HuH-7 (cell line): ENCODE results near the gene TEAD2.

Source experiments
- DNase-seq: peaks from one replicate; pipeline ENCODE4 v3.0.0; 2011; ENCODE audit warnings: low spot score

TEAD2 gene

DNA sequence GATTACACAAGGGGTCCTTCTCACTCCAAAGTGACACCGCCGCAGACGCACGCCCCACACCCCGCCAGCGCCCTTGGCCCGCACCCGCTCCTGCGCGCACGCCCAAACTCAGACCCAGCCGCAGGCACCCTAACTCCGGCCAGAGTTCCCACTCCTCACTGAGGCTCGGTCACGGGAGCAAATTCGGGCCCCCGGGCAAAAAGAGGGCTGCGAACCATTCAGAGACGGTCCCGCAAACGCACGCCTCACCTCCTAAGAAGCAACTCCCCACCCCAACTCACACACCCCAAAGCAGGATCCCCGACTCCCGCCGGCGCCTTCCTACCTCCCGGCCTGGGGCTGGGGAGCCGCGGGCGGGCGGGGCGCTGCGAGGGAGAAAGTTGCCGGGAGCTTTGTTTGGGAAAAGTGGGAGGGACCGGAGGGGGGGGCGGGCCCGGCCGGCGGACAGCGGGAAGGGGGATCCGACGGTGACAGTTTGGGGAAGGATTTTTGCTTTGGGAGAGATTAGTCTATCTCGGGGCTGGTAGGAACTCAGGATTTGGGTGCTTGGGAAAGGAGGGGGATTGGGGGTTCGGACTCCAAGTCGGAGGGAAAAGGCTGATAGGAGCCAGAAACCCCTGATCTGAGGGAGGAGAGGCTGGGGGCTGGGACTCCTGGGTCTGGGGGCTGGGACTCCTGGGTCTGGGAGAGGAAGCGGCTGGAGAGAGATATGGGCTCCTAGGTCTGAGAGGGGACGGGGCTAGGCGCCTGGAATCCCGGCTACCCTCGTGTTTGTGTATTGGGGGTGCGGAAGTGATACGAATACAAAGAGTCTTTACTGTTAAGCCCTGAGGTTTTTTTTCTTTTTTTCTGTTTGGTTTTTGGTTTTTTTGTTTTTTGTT is at the start of gene TEAD2:
Gene TEAD2, minus strand, starts transcription at position 369 of the 881 bp plus-strand sequence. CDS start 2,341 bp downstream, outside the sequence.
- peak; percentile 81 for DNase-seq

- no peak for DNase-seq
Observed at GRCh38 chr19:49411681-49412326, 49.6 kb upstream of the TEAD2 start.

DNA sequence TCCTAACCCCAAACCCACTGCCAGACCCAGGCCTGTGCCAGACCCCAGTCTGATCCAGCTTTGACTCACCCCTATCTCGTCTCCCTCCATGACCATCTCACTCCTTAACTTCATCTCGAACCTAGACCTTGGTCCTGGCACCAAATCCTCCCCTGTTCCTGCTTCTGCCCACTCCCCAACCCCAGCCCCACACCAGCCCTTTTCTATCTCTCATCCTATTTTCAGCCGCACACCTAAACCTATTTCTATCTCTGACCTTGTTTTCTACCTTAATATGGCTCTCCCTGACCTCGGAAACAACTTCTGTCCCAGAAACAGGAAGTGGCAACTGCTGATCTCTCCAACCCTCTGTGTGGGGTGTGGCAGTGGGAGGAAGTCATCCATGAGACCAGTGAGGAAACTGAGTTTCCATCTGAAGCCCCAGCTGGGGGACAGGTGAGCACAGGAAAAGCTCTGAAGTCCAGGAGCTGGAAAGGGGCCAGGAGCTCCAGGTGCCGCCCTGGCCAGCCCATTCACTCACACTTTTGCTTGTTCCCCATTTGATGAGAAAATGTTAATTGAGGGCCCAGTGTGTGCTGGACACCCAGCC is 47.3 kb upstream of the TEAD2 start:
- no peak for DNase-seq

DNA sequence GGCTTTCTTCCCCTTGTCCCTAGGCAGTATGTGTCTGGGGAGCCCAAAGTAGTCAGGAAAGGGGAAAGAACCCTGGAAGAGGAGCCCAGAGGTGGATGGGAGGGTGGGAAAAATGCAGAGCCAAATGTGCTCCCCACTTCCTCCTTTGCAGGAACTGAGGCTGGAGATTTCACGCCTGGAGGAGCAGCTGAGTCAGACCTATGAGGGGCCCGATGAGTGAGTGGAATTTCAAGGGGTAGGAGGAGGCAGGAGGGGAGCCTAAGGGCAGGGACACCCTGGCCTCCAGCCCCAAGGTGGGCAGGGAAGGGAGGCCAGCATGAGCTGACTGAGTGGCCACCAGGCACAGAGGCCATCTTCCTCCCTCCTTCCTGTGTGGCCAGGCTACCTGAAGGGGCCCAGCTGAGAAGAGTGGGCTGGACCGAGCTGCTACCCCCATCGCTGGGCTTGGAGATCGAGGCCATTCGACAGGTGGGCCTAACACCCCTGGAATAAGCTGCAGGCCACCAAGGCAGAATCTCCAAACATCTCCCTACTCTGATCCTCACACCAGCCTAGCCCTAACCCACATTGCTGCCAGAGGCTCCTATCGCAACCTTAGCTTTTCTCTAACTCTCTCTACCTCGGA is 46.7 kb upstream of the TEAD2 start:
- no peak for DNase-seq

- no peak for DNase-seq
Observed at GRCh38 chr19:49407482-49408015, 45.3 kb upstream of the TEAD2 start.

DNA sequence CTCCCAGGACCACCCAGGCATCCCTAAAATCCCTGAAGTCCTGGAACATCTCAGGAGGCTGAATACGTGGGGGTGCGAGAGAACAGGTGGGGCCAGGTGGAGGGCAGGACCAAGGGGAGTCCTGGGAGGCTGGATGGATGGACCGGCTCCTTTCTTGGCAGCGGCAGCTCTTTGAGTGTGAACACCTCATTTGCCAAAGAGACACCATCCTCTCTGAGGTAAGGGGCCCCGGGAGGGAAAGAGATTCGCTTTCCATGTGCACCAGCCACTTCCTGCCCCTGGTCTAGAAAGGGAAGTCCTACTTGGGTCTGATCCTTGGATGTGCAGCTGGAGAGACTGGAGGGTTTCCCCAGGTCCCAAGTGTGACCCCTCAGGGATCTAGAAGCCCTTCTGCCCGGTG is 44.9 kb upstream of the TEAD2 start:
- DNase-seq = no peak

DNA sequence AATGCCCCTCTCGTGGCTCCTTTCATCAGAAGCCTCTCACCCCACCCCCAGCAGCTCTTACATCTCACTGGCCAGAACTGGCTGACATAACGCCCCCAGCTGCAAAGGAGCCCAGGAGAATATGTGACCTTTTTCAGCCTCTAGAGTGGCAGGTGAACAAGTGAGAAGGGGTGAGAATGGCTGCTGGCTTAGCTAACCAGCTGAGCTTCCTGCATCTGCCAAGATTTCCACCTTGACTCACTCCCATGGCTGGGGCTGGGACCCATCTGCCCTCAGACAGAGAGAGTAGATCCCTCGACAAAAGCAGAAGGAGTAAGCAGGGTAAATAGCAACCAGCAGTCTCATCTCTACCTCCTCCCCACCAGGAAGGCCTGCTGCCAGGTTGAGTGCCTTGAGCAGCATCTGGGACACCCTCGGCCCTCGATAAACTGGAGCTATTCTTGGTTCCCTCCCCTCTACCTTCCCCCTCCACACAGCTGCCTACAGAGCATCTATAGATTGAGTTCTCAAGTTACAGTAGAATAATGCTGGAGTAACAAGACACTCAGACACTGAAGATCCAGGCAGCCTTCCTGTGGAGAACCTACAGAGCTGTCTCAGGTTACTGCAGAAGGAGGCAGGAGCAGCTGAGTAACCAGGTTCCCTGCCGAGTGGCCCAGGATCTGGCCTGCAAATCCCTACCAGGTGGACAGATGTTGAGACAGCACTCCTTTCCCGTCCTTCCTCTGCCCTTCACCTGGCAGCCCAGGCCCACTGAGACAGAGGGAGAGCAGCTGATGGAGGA is 41.4 kb upstream of the TEAD2 start:
- no peak for DNase-seq

- DNase-seq = no peak
Observed at GRCh38 chr19:49400029-49400428, 37.8 kb upstream of the TEAD2 start.

- DNase-seq = no peak
Observed at GRCh38 chr19:49398931-49399330, 36.7 kb upstream of the TEAD2 start.

DNA sequence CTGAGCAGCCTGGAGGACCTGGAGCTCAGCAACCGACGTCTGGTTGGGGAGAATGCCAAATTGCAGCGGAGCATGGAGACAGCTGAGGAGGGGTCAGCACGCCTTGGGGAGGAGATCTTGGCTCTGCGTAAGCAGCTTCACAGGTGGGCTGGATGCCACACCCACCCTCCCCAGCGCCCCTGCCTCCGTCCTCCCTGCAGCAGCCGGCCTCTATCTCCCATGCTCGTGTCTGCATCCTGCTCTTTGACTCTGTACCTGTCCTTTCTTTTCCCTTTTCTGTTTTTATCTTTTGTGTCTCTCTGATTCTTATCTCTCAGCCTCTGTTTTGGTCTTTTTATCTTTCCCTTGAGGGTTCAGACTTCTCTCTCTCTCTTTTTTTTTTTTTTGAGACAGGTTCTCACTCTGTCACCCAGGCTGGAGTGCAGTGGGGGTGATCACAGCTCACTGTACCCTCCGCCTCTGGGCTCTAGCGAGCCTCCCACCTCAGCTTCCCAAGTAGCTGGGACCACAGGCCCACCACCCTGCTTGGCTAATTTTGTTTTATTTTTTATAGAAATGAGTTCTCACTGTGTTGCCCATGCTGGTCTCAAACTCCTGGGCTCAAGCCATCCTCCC is 35.9 kb upstream of the TEAD2 start:
- DNase-seq = no peak

GRCh38 chr19:49396738-49397505 is 34.7 kb upstream of the TEAD2 start:
- DNase-seq = no peak

GRCh38 chr19:49395581-49396407 is 33.6 kb upstream of the TEAD2 start:
- DNase-seq = no peak

GRCh38 chr19:49393881-49394280 is 31.7 kb upstream of the TEAD2 start:
- no peak for DNase-seq

GRCh38 chr19:49391581-49392399 is 29.6 kb upstream of the TEAD2 start:
- DNase-seq = peak; percentile 91

DNA sequence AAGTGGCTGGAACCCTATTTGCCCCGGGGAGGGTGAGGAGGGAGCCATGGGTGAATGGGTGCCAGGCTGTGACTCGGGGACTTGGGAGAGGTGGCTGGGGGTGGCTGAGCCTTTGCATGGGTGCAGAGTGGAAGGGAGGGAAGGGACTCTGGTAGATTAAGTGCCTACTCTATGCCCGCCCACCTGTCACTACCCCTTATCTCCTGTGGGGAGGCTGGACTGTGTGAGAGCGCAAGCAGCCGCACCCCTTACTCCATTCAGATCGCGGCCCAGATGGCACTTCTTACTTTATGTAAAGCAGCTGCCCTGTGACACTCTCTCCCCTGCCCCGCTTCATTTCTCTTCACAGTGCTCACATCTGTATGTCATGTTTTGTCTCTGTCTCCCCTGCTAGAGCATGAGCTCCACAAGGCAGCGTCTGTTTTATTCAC is 28.7 kb upstream of the TEAD2 start:
- DNase-seq = no peak

- no peak for DNase-seq
Observed at GRCh38 chr19:49390131-49390928, 28.1 kb upstream of the TEAD2 start.

- DNase-seq = no peak
Observed at GRCh38 chr19:49389406-49389805, 27.2 kb upstream of the TEAD2 start.
